GM18907 (cell line): Measurements from ENCODE around the gene INPP5E.

ENCODE experiments used
- ATAC-seq: cut with Tn5 transposase; IDR thresholded peaks from one replicate; pipeline ENCODE4 v1.9.1; 2021; ENCODE audit warnings: mild to moderate bottlenecking, moderate library complexity; ENCODE audit not compliant: unreplicated experiment

INPP5E gene

GRCh38 chr9:136439481-136440408 lies at the start of gene INPP5E:
Gene INPP5E (minus strand): TSS chr9:136439845. CDS start chr9:136439419, 426 bp downstream.
- ATAC-seq, result peak; percentile 66

- ATAC-seq, result no peak
Observed at GRCh38 chr9:136488247-136489214, 48.9 kb upstream of the INPP5E start.

- ATAC-seq, result no peak
Observed at GRCh38 chr9:136487672-136488071, 48.0 kb upstream of the INPP5E start.

GRCh38 chr9:136486823-136487620 lies 47.4 kb upstream of the INPP5E start:
- ATAC-seq, result no peak

GRCh38 chr9:136486131-136486530 lies 46.5 kb upstream of the INPP5E start:
- ATAC-seq, result no peak

GRCh38 chr9:136485049-136486045 lies 45.7 kb upstream of the INPP5E start:
- no peak for ATAC-seq

GRCh38 chr9:136484153-136485048 lies 44.8 kb upstream of the INPP5E start:
- ATAC-seq, result peak; percentile 2

- ATAC-seq, result peak; percentile 66
Observed at GRCh38 chr9:136483589-136484152, 44.0 kb upstream of the INPP5E start.

- ATAC-seq, result peak; percentile 57
Observed at GRCh38 chr9:136482793-136483588, 43.3 kb upstream of the INPP5E start, which contains the start of gene SEC16A. Gene SEC16A (minus strand): TSS chr9:136483040. CDS start chr9:136477615, 5,425 bp downstream.

- ATAC-seq, result no peak
Observed at GRCh38 chr9:136482046-136482792, 42.6 kb upstream of the INPP5E start.

- no peak for ATAC-seq
Observed at GRCh38 chr9:136481558-136481957, 41.9 kb upstream of the INPP5E start.

GRCh38 chr9:136476369-136477150 lies 36.9 kb upstream of the INPP5E start:
- ATAC-seq, result no peak

- no peak for ATAC-seq
Observed at GRCh38 chr9:136474974-136475865, 35.6 kb upstream of the INPP5E start.

- ATAC-seq, result no peak
Observed at GRCh38 chr9:136474021-136474640, 34.5 kb upstream of the INPP5E start.
